ENCODE results near the gene EFNA5.

DNA sequence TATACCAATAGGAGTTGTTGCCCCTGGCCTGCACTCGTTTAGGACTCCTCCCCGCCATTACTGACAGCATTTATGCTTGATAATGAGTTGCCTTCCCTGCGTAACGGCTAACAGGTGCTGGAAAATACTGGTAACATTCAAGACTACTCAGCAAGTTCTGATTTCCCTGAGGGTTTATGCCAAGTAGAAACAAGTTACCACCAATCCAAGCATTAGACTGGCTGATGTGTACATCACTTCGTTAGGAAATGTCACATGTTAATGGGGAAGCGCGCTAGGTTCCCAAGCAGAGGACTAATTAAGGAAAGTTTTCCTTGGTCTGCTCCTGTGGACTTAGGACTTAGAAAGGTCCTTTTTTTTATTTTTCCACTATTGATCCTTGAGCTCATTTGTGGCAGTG, 302.1 kb downstream of the EFNA5 start:
- TF ChIP-seq CTCF (IDR thresholded peaks at IDR 0.05), result no peak
- no peak for TF ChIP-seq POLR2AphosphoS5 (IDR thresholded peaks at IDR 0.05)
- TF ChIP-seq POLR2A (IDR thresholded peaks at IDR 0.05), result no peak

Measured in prostate gland (tissue), 2 donors.